HG02798 (cell line): ENCODE results near the gene BFSP2.

Experiments
- ATAC-seq: cut with Tn5 transposase; IDR thresholded peaks from one replicate; pipeline ENCODE4 v1.9.1; 2021; ENCODE audit warnings: mild to moderate bottlenecking; ENCODE audit not compliant: unreplicated experiment, poor library complexity

Gene BFSP2

GRCh38 chr3:133412183-133413132 is 12.6 kb downstream of the BFSP2 start:
- ATAC-seq, result no peak

- ATAC-seq, result no peak
Observed at GRCh38 chr3:133413161-133414020, 13.5 kb downstream of the BFSP2 start.

GRCh38 chr3:133414021-133414392 is 14.2 kb downstream of the BFSP2 start:
- ATAC-seq, result no peak

GRCh38 chr3:133418361-133418760 is 18.5 kb downstream of the BFSP2 start:
- no peak for ATAC-seq

GRCh38 chr3:133419151-133419909 is 19.5 kb downstream of the BFSP2 start:
- no peak for ATAC-seq

- peak; percentile 53 for ATAC-seq
Observed at GRCh38 chr3:133424937-133425869, 25.3 kb downstream of the BFSP2 start.

- ATAC-seq, result no peak
Observed at GRCh38 chr3:133425898-133426297, 26.0 kb downstream of the BFSP2 start.

GRCh38 chr3:133426721-133427120 is 26.9 kb downstream of the BFSP2 start:
- no peak for ATAC-seq

GRCh38 chr3:133428552-133428951 is 28.7 kb downstream of the BFSP2 start:
- no peak for ATAC-seq

- no peak for ATAC-seq
Observed at GRCh38 chr3:133429063-133429462, 29.2 kb downstream of the BFSP2 start.

GRCh38 chr3:133439563-133439962 is 39.7 kb downstream of the BFSP2 start:
- no peak for ATAC-seq

- no peak for ATAC-seq
Observed at GRCh38 chr3:133440652-133441051, 40.8 kb downstream of the BFSP2 start.

GRCh38 chr3:133441867-133442270 is 42.0 kb downstream of the BFSP2 start:
- peak; percentile 75 for ATAC-seq

- ATAC-seq, result no peak
Observed at GRCh38 chr3:133442518-133442917, 42.7 kb downstream of the BFSP2 start.

GRCh38 chr3:133443649-133444422 is 44.0 kb downstream of the BFSP2 start:
- ATAC-seq, result no peak

- ATAC-seq, result no peak
Observed at GRCh38 chr3:133444423-133444774, 44.5 kb downstream of the BFSP2 start.

- ATAC-seq, result no peak
Observed at GRCh38 chr3:133445108-133445507, 45.3 kb downstream of the BFSP2 start.

GRCh38 chr3:133447750-133448477 is 48.1 kb downstream of the BFSP2 start:
- ATAC-seq, result peak; percentile 30
